HEK293T (cell line): ENCODE data around the gene SERPINA3.

Experiments
- BHLHE40 ChIP-seq: fragments of 450-650 bp; IDR thresholded peaks from 2 replicates; pipeline ENCODE4 v1.6.1; 2016; ENCODE audit warnings: mild to moderate bottlenecking, moderate library complexity, borderline replicate concordance
- CTBP1 ChIP-seq: fragments of 450-650 bp; IDR thresholded peaks from 2 replicates; pipeline ENCODE4 v1.6.1; 2016; ENCODE audit warnings: borderline replicate concordance
- ELF4 ChIP-seq: fragments of 450-650 bp; IDR thresholded peaks from 2 replicates; pipeline ENCODE4 v1.6.1; 2017; ENCODE audit warnings: antibody characterized with exemption
- FOXA1 ChIP-seq: fragments of 450-650 bp; IDR thresholded peaks from 2 replicates; pipeline ENCODE4 v1.6.1; 2016; ENCODE audit warnings: mild to moderate bottlenecking
- FOXK2 ChIP-seq: fragments of 450-650 bp; IDR thresholded peaks from 2 replicates; pipeline ENCODE4 v1.6.1; 2016; ENCODE audit warnings: mild to moderate bottlenecking
- FOXM1 ChIP-seq: fragments of 450-650 bp; IDR thresholded peaks from 2 replicates; pipeline ENCODE4 v1.6.1; 2017; ENCODE audit warnings: mild to moderate bottlenecking, borderline replicate concordance
- HDGF ChIP-seq: fragments of 450-650 bp; IDR thresholded peaks from 2 replicates; pipeline ENCODE4 v1.6.1; 2017; ENCODE audit warnings: antibody characterized with exemption, borderline replicate concordance
- L3MBTL2 ChIP-seq: fragments of 450-650 bp; conservative IDR thresholded peaks from 2 replicates; pipeline ENCODE4 v1.6.1; 2016; ENCODE audit warnings: mild to moderate bottlenecking
- SP1 ChIP-seq: fragments of 450-650 bp; IDR thresholded peaks from 2 replicates; pipeline ENCODE4 v1.6.1; 2017
- SUZ12 ChIP-seq: fragments of 450-650 bp; IDR thresholded peaks from 2 replicates; pipeline ENCODE4 v1.6.1; 2016; ENCODE audit warnings: mild to moderate bottlenecking
- ZNF384 ChIP-seq: fragments of 450-650 bp; IDR thresholded peaks from 2 replicates; pipeline ENCODE4 v1.6.1; 2016

- TF ChIP-seq ELF4: no peak
- TF ChIP-seq SUZ12: no peak
- TF ChIP-seq FOXA1: no peak
- TF ChIP-seq HDGF: no peak
- no peak for TF ChIP-seq CTBP1
- TF ChIP-seq L3MBTL2: no peak
- no peak for TF ChIP-seq SP1
- no peak for TF ChIP-seq FOXK2
- no peak for TF ChIP-seq FOXM1
- TF ChIP-seq ZNF384: no peak
- TF ChIP-seq BHLHE40: no peak
Measured at GRCh38 chr14:94615254-94615653, 3.1 kb downstream of the SERPINA3 start.
